GM21576 (cell line): ENCODE results near the gene TDRD5.

Experiments
- ATAC-seq: cut with Tn5 transposase; IDR thresholded peaks from one replicate; pipeline ENCODE4 v1.9.1; 2021; ENCODE audit warnings: mild to moderate bottlenecking, moderate library complexity; ENCODE audit not compliant: unreplicated experiment

The TDRD5 gene, protein sequence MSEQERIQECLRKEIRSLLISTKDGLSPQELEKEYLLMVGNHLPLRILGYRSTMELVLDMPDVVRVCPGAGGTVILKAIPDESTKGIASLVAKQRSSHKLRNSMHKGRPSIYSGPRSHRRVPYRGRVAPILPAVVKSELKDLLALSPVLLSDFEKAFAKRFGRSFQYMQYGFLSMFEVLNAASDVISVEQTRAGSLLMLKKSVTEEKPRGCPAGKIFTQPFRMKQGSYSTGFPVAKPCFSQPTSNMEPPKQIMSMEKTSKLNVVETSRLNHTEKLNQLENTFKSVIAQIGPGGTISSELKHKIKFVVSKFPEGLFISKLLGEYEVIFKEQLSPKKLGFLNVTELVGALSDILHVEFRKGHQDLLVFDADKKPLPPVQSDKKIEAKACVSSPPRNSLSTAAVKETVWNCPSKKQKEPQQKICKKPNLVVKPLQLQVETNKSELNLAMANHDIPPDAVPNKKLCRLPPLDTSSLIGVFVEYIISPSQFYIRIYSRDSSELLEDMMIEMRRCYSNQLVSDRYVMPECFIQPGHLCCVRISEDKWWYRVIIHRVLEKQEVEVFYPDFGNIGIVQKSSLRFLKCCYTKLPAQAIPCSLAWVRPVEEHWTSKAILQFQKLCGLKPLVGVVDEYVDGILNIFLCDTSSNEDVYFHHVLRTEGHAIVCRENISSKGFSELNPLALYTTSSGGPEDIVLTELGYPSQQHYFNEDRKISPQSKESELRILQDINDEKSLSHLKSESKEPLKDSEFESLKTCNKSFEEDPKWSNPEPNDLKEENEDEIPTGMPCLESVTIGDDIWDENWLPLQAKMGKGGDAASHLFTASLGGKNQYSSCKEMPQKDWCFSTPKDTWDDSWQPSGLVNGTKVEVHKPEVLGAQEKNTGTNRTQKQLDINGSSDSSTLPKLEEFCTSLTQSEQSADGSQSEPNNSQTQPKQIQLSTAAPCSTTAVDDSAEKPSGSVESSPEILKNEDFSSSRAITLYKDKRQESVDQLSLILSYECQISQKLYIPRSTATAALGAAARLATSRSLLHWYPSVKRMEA

DNA sequence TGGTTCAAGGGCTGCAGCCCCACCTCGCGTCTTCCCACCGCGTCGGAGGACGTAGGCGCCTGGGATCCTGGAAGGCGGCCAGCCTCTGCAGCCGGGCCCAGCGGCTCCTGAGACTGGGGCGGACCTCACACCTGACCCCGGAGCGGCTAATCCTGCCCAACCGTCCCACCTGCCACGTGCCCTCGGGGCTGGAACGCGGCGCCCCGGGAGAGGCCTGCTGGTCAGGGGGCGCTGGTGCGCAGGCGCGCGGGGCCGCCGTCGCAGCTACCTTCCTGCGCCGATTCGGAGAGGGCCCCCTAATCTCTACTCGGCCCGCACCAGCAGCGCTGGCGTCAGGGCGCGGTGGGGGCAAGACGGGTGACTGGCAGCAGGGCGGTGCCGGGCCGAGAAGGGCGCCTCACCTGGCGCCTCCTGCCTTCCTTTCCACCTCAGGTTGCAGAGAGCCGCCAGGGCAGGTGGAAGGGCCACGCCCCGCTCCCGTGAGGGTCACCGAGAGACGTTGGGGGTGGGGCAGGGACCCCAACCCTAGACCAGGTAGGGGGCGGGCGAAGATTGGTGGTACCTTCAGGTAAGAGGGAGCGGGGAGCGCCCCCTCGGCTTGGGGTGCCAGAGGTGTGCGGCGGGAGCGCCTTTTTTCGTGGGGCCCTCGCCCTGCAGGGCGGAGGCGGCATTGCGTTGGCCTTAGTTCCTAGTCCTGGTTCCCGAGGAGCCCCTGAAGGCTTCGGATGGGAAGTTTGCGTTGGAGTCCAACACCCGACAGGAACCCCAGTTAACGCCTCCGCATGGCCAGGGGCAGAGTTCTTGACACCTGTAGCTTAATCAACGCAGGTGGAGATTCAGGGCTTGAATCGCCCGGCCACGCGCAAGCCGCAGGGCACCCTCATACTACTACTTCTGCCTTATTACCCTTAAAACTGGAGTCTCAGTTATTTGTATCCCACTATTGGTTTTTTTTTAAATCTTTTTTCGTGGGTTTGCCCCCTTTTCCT, at the start of gene TDRD5:
Gene TDRD5, plus strand, starts transcription at position 241 of the 989 bp plus-strand sequence. CDS start 784 bp downstream, outside the sequence.
- no peak for ATAC-seq

DNA sequence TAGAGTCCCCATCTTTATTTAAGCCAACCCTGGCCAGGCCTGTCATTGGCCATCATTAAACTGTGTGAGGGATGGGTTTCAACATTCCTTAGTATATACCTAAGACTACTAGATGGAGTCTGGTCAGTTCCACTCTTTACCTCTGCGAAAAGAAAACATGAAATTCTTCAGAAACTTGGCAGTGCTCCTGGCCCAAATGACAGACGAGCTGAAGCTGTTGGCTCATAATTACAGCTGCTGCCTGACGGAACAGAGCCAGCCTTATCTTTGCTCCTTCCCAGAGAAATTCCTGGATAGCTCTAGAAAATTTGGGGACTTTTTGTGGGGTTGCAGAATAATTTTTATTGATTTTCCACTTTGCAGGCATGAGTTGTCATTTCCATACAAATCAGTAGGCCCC, 46.3 kb upstream of the TDRD5 start:
- ATAC-seq, result no peak

DNA sequence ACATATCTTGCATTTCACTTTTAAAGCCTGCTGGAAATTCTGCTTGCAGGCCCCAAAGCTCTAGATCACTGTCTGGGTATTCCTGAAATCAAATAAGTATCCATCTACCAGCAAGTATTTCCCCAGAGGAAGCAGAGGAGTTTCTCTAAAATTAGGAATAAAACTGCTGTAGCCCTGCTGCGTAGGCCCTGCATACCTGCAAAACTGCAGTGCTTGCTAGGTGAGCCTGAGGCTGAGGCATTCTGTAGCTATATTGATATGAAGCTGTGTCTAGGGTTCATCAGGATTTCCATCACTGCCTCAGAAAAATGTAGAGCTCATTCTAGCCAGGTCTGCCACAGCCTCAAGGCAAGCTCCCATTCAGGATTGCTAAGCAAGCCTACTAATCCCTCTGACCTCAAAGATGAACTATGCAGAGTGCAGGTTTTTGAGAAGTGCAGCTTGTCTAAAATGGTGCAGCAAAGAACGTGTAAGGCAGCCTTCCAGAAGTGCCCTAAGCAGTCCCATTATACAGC, 44.6 kb upstream of the TDRD5 start:
- no peak for ATAC-seq

DNA sequence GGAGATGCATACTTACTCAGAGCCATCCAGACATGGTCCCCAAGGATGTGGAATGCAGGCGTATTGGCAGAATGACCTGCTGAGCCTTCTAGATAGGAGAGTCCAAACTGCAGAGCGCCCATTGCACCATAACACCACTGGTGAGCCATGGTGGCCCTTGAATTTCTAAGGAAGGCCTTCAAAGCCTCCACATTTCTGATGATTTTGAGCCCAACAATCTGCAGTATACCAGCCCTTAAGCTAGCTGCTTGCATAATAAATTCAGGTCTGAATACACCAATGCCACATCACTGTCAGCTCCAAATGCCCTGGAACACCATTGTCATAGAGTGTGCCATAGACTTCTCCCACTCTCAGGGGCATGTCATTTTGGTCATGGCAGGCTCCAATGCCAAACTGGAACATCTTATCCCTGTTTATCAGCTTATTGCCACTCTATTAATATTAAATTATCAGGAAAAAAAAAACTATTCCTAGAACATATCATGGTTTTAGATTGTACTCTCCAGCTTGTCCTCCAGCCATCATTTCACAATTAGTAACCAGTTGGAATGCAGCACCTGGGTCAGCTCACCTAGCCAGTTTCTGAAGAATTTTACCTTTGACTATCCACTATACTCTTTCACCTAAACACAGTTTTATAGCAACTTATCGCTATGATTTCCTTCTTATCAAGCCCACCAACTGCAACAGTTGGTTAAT, 42.8 kb upstream of the TDRD5 start:
- no peak for ATAC-seq

DNA sequence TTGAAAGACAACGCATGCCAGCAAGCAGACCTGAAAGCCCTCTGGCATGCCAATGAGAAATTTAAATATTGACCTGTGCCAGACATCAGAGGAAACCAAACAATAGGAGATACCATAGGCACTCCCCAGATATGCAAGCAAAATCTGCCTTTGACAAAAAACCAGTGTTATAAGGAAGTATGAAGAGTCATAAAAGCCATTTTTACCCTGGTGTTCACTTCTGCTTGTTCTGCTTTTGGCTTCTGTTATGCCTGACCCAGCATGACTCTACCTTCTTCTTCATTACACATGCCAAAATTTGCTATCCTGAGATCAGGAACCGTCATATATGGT, 42.3 kb upstream of the TDRD5 start:
- no peak for ATAC-seq

DNA sequence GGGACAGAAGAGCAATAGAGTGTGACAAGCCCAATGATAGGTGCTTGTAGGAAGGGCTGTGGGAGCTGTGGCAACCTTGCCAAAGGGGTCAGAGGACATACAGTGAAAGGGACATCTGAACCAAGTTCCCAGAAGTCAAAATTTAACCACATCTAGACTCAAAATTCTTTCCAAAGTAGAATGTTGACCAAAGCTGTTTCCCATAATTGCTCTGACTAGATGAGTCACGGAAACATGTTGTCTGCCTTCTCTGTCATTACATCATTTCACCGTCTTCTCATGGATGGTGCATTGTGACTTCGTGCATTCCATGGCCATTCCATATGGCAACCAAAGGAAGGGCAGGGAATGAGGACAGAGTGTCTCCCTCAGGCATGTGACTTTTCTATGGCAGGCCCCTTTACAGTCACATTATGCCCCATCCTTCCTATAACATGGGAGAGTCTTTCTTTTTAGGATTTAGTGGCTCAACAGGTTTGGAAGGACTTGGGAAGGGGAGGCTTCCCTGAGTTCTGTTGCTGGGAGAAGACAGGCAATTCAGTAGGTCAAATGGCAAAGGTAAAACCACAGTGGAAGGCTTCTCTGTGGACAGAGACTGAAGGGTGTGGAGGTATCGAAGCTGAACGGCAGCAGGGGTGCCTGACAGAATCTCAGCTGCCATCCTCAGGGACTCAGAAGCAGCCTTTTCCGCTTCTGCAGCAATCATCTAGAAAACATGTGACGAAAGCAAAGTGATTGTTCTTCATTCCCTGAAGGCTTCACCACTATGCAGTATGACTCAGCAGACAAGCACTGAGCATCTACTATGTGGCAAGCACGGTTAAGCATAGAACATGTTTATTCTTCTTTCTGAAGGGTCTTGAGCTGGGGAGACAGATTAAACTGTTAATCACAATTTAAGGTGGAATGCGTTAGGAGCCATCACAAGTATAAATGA, 40.6 kb upstream of the TDRD5 start:
- ATAC-seq, result no peak

DNA sequence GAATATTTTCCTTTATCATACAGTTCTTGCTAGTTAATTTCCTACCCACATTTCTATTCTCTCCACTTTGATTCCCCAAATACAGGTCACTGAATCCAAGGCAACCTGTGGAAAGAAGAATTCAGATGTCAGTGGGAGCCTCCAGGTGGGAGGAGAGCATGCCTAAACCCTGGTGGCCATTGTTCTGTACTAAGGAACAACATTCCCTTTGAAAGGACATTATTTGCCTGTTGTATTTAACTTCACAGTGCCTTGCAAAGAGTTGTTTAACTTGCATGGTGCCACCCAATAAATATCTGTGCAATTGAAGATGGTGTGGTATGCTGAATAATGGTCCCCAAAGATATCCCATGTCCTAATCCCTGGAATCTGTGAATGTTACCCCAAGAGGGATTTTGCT, 37.2 kb upstream of the TDRD5 start:
- ATAC-seq, result no peak

DNA sequence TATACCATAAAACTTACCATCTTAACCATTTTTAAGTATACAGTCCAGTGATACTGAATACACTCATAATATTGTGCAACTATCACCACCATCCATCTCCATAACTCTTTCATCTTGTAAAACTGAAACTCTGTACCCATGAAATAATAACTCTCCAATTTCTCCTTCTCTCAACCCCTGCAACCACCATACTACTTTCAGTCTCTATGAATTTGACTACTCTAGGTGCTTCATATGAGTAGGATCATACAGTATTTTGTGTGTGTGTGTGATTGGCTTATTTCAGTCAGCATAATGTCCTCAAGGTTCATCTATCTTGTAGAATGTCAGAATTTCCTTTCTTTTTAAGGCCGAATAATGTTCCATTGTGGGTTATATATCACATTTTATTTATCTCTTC, 33.6 kb upstream of the TDRD5 start:
- no peak for ATAC-seq

DNA sequence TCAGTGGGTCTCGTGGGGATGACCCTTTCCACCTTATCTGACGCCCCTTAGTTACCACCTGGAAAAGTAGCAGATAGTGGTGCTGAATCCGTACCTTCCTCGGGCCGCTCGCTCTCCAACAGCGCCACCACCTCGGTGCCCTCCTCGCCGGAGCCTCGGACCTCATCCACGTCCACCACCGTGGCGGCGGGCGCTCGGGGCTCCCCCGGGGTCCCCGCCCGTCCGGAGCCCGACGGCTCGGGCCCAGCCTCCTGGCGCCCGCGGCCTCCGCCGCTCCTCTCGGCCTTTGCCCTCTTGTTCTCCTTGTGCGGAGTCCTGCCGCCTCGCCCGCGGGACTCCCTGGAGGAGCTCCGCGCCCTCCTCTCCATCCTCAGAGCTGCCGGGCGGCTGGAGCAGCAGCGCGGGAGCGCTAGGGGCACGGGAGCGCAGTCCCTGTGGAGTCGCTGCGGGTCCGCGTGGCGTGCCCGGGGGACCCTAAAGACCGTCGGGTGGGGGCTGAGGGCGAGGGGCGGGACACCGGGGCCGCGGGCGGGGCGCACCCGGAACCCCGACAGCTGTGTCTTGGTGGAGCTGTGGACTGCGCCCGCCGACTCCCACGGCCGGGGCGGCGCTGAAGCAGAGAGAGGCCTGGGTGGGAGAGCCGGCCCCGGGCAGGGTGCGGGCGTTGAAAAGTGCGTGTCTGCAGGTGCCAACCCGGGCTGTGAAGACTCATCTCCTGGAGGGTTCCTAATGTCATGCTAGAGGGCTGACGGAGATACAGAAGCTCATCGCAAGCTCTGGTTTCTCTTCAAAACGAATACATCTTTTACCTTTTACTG, 15.9 kb upstream of the TDRD5 start, which contains the start of gene NPHS2:
Gene NPHS2, minus strand, starts transcription at position 452 of the 818 bp plus-strand sequence. Its CDS starts 84 bp downstream, at position 368.
- ATAC-seq, result no peak

DNA sequence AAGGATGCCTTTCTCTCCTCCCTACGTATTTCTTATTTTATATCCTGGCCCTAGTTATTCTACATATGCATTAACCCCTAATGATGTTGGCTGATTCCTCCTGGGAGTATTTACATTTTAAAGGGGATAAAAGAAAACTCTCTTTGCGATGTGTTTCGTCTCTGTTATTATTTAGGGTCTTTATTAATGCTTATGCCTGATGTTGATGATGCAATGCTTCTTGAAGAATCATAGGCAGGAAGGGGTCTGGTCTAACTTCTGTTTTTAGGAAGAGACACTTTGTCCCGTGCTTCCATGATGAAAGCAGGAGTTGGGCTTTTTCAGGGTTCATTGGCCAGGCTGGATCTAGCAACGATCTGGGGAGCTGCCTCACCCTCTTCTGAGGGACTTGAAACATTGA, 15.1 kb upstream of the TDRD5 start:
- no peak for ATAC-seq

DNA sequence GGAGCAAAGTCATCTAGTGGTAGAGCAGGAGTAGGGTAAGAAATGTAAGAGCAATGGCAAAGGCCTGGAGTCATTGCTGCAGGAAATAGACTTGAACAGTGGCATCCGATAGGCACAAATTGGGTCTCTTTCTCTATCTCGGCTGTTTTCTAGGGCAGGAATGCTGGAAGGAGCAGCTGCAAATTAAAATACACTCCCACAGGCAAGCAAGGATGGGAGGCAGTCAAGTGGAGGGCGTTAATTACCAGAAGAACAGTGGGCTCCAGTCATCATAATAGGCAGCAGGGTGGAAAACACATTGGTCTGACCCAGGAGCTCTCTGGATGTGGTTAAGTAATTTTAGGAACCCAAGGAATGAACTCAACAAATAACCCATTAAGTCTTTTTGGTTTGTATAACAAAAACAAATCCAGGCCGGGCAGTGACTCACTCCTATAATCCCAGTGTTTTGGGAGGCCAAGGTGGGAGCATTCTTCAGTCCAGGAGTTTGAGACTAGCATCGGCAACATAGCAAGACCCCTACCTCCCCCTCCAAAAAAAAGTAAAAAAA, 7.8 kb upstream of the TDRD5 start:
- ATAC-seq, result no peak

DNA sequence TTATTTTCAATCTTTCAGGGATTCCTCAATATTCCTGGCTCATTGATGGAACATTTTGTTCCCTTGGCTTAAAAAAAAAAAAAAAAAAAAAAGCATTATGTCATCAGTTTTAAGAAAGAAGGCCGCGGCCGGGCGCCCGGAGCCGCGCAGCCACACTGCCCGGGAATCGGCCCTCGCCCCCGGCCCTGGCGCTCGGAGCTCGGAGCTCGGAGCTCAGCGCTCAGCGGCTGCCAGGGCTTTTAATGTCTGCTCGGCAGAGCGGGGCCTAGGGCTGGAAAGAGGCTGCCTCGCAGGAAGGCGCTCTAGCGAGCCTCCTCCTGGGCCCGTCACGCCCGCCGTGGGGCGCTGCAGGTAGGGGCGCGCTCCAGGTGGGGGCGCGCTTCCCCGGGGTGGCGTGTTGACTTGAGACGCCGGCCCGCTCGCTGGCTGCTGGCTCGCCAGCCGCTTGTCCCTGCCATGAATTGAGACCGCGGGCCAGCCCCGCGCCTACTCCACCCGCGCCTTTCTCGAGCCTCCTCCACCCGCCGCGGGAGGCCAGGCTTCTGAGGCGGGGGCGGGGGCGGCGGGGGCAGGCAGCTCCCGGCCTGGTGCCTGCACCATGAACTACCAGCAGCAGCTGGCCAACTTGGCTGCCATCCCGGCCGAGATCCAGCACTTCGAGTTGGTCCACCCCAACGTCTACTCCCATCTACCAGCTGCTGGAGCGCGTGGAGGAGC, 5.4 kb upstream of the TDRD5 start:
- ATAC-seq, result no peak

DNA sequence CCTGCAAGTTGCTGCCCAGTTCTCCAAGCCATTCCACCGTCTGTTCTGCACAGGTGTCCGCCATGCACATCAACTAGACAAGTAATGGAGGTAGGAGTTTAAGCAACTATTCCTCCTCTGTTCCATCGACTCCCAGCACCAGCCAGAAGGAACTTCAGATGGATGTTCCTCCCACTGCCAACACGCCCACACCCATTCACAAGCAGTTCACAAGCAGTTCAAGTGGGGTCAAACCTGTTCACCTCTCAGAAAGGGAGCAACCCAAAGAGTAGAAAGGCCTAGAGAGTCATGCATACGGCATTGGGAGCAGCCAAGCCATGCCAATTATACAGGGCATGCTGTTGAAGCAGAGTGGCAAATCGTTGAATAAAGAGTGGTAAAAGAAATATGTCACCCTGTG, 4.3 kb upstream of the TDRD5 start:
- no peak for ATAC-seq

DNA sequence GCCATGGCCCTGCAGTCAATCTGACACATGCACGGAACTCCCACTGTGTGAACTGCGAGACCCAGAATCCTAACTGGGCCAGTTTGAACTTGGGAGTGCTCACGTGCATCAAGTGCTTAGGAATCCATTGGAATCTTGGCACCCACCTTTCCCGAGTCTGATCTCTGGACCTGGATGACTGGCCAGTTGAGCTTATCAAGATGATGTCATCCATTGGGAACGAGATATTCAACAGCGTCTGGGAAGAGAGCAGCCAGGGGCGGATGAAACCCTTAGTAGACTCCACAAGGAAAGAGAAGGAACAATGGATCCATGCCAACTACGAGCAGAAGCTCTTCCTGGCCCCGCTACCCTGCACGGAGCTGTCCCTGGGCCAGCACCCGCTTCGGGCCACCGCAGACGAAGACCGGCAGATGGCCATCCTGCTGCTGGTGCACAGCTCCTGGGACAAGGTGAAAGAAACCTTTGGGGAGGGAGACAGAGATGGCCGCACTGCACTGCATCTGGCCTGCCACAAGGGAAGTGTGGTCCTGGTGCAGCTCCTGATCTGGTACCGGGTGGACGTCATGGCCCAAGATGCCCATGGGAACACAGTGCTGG, 3.1 kb upstream of the TDRD5 start:
- no peak for ATAC-seq

DNA sequence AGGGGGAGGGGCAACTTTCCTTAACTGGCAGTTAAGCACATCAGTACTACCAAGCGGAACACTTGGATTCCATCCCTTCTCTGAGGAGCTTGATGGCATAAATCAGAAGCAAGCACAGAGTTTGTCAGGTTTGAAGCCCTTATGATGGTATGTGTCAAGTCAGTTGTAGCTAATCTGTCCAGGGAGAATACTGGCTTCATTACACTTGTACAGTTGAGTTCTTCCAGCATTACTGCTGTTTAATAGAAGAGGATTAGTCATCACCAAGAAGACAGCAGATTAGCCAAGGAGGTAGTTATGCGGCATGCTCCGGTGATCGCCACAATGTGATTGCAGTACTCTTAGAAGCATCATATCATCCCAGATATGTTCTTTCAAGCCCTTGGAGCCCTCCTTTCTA, 2.1 kb upstream of the TDRD5 start:
- ATAC-seq, result no peak

DNA sequence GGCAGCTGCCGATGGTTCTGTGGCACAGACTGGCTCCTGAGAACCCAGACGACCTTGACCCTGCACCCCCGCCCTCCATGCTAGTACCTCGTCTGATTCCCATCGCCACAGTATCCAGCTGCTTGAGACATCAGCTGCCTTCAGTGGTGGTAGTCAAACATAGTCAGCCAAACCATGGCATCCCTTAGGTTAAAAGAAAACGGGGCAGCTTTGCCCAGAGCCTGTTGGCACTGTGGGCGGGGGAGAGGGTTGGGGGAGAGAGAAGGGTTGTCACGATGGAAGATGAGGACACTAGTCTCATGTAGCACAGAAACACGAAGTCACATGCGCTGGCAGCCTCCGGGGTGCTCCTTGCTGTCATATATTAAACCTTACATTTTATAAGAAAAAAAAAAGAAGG, 961 bp upstream of the TDRD5 start:
- no peak for ATAC-seq

DNA sequence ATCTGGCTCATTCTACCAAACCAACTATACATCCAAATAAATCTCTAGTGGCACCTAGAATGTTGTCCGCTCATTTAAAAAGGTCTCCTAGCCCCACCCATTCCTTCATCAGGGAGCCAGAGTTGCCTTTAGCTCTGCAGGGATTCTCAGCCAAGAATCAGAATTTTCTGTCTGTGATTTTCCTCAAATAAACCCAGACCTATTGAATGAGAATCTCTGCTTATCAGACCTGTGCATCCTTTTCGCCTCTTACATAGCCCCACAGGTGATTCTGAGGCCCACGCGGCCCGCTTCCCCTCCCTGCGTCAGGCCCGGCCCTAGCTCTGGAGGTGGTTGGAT, 410 bp upstream of the TDRD5 start:
- no peak for ATAC-seq
